ENCODE data around the gene HEYL. TPM values are rescaled to one million over a fixed set of nuclear protein-coding genes. Genes with fewer than 3 reads are reported as not detected.

Gene HEYL
- total and polyA plus RNA-seq, 5 donors, result 22.6 to 50.5 (median 32.3) TPM

DNA sequence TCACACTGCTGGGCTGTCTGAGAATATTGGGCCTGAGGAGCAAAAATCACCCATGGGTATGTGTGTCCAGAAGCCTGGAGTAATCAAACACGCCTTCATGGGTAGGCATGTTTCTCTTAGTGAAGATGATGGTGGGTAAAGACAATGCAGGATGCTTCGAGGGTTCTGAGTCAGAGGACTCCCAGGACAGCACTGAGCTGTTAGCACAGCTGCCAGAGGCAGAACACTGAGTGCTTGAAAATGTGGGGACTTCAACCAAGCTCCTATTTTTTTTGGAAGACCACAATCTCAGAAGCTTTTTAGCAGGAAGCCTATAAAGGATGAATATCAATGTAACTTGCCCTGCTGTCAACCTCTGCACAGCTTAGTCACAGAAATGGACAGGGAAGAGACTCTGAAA lies 40.4 kb upstream of the HEYL start:
- Histone ChIP-seq H3K9me3 (ENCODE audit: control insufficient read depth, low read length) (no peaks in the 10 kb centered on the region), H3K27ac (ENCODE audit: low read length) (no peak overlapping the region), H3K27me3 (ENCODE audit: control insufficient read depth, insufficient read depth) (no peaks in the 10 kb centered on the region), H3K4me3 (ENCODE audit: low read length) (no peak overlapping the region), H3K4me1 (ENCODE audit: control insufficient read depth, insufficient read depth, low read length) (peaks cover 2% of the 10 kb centered on the region)
- intact Hi-C loops (cut with DNase I), result no loop called here
- no peak for DNase-seq
- no peak for ATAC-seq
- WGBS, result 56% methylated on average over 2 of the region's 2 CpGs

DNA sequence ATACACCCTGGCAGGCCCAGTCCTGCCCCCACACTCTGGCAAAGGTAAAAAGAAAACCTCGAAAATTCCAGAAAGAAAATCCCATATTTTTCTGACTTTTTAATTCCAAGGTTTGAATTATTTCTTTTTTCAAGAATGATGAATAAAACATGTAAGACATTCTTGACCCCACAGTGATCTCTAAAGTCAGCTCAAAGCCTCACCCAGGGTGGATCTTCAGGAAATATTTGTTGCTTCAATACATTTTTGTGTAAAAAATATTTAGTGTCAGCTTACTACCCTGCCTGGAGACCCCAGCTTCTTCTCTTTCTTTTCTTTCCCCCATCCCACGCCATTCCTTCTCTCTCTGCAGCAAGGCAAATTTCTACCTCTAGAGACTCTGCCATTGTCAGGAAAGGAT lies 39.4 kb upstream of the HEYL start:
- intact Hi-C loops (cut with DNase I), result no loop called here
- no peak overlapping the region for H3K27ac ChIP-seq (ENCODE audit: low read length)
- peaks cover 2% of the 10 kb centered on the region for H3K4me1 ChIP-seq (ENCODE audit: control insufficient read depth, insufficient read depth, low read length)
- no peaks in the 10 kb centered on the region for H3K9me3 ChIP-seq (ENCODE audit: control insufficient read depth, low read length)
- H3K4me3 ChIP-seq (ENCODE audit: low read length), result no peak overlapping the region
- ATAC-seq (no peak), DNase-seq (no peak)
- no peaks in the 10 kb centered on the region for H3K27me3 ChIP-seq (ENCODE audit: control insufficient read depth, insufficient read depth)
- 81% methylated on average over 2 of the region's 2 CpGs for WGBS

DNA sequence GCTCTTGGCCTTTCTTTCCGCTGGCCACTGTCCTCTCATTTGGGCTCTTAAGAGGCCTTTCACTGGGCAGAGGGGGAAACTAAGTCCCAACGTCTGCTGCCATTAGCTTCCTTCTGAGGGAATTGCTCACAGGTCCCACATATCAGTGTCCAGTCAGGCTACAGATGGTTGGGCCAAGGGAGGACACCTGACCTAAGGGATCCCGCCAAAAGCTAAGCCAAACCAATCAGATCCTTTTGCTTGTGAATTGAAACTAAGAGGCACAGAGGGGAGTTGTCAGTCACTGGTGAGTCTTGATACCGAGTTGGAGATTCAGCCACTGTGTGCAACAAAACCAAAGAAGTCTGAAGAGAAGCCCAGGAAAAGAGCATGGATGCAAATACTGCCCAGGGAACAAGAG lies 38.2 kb upstream of the HEYL start:
- Histone ChIP-seq H3K4me1 (ENCODE audit: control insufficient read depth, insufficient read depth, low read length) (no peaks in the 10 kb centered on the region), H3K27me3 (ENCODE audit: control insufficient read depth, insufficient read depth) (no peaks in the 10 kb centered on the region), H3K9me3 (ENCODE audit: control insufficient read depth, low read length) (no peaks in the 10 kb centered on the region), H3K27ac (ENCODE audit: low read length) (no peak overlapping the region), H3K4me3 (ENCODE audit: low read length) (no peak overlapping the region)
- ATAC-seq (no peak), DNase-seq (no peak)
- intact Hi-C loops (cut with DNase I), result no loop called here
- 82% methylated on average over 4 of the region's 4 CpGs for WGBS

DNA sequence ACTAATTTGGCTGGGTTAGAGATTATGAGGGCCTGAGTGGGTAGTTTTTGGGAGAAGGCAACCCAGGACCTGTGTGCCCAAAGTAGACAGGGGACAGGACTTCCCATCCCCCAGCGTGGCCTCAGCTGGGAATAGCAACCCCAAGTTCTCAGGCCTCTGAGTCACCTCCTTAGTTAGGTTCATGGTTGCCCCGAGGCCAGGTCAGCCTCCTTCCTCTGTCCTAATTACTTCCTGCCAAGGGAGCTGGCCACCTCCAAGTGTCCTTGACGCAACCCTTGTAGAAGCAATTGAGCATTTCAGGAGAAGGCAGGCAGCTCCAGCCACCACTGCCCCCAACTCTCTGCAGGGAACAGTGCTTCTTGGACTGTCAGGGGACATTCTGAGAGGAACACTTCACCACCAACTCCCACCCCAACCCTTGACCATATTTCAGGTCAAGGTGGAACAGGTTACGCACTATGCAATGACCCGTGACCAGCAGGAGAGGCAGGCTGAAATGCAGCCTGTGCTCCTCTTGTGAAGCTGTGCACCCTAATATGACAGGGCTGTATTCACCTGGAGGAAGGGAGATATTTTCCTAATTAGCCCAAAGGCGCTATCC lies 37.6 kb upstream of the HEYL start:
- WGBS, result 80% methylated on average over 6 of the region's 6 CpGs
- H3K4me3 ChIP-seq (ENCODE audit: low read length), result no peak overlapping the region
- H3K27ac ChIP-seq (ENCODE audit: low read length), result no peak overlapping the region
- ATAC-seq, result no peak
- H3K27me3 ChIP-seq (ENCODE audit: control insufficient read depth, insufficient read depth), result no peaks in the 10 kb centered on the region
- no peak for DNase-seq
- no peaks in the 10 kb centered on the region for H3K4me1 ChIP-seq (ENCODE audit: control insufficient read depth, insufficient read depth, low read length)
- no peaks in the 10 kb centered on the region for H3K9me3 ChIP-seq (ENCODE audit: control insufficient read depth, low read length)
- intact Hi-C loops (cut with DNase I), result no loop called here

DNA sequence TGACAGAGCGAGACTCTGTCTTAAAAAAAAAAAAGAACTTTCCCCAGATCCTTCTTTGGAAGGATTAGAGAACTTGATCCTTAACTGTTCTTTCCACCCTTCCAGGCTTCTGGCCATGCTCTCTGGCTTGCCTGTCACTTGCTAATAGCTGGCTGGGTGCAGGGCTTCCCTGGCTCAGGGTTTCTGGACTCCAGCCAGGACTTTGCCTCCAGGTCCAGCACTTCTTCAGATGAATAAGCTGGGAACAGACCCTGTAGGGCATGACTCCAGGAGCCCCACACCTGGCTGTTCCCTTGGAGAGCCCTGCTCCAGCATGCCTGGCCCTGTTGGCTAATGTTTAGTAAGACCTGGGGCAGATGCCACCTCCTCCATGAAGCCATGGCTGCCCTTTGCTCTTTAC lies 35.8 kb upstream of the HEYL start:
- 85% methylated on average over 1 of the region's 1 CpG for WGBS
- intact Hi-C loops (cut with DNase I), result no loop called here
- no peaks in the 10 kb centered on the region for H3K27me3 ChIP-seq (ENCODE audit: control insufficient read depth, insufficient read depth)
- H3K4me3 ChIP-seq (ENCODE audit: low read length), result no peak overlapping the region
- no peaks in the 10 kb centered on the region for H3K9me3 ChIP-seq (ENCODE audit: control insufficient read depth, low read length)
- no peak for DNase-seq
- ATAC-seq, result no peak
- H3K27ac ChIP-seq (ENCODE audit: low read length), result no peak overlapping the region
- no peaks in the 10 kb centered on the region for H3K4me1 ChIP-seq (ENCODE audit: control insufficient read depth, insufficient read depth, low read length)

DNA sequence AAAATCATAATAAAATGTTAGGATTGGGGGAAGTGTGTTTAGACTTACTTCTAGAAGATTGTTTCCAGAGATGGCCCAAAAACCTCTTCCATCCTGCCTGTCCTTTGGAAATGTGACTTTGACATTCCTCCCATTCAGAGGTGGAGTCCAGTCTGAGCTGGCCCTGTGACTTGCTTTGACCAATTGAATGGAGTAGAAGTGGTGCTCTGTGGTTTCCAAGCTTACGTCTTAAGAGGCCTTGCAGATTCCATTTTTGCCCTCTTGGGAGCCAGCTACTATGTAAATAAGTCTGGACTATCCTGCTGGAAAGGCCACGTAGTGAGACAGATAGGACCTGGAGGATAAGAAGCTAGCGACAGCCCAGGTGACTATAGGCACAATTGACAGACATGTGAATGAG lies 33.8 kb upstream of the HEYL start:
- Histone ChIP-seq H3K4me3 (ENCODE audit: low read length) (no peak overlapping the region), H3K27ac (ENCODE audit: low read length) (no peak overlapping the region), H3K4me1 (ENCODE audit: control insufficient read depth, insufficient read depth, low read length) (peaks cover 2% of the 10 kb centered on the region), H3K9me3 (ENCODE audit: control insufficient read depth, low read length) (no peaks in the 10 kb centered on the region), H3K27me3 (ENCODE audit: control insufficient read depth, insufficient read depth) (no peaks in the 10 kb centered on the region)
- DNase-seq (no peak), ATAC-seq (no peak)
- WGBS, result 87% methylated on average over 3 of the region's 3 CpGs
- intact Hi-C loops (cut with DNase I), result no loop called here

DNA sequence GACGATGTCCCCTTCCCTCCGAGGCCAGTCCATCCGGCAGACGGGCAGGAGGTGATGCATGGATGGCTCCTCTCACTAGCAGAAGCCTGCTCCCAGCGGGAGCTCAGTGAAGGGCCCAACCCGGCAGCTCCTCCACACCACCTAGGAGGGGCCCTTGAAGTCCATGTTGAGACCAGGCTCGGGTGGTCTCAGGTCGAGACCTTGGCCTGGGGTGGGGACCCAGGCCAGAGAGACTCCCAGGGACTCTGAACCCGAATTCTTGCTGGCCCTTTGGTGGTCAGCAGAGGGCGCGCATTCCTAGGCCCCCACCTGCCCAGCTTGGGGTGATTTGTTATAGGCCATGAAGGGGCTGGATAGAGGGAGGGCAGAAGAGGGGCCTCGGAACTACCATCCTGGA lies 33.1 kb upstream of the HEYL start:
- 25% methylated on average over 12 of the region's 12 CpGs for WGBS
- H3K9me3 ChIP-seq (ENCODE audit: control insufficient read depth, low read length), result no peaks in the 10 kb centered on the region
- peak in 2 of 3 donors; percentile 52 to 71 for DNase-seq
- intact Hi-C loops (cut with DNase I), result no loop called here
- ATAC-seq, result peak; percentile 20 to 37
- peaks cover 2% of the 10 kb centered on the region for H3K4me1 ChIP-seq (ENCODE audit: control insufficient read depth, insufficient read depth, low read length)
- peak overlapping the region; percentile 66 for H3K4me3 ChIP-seq (ENCODE audit: low read length)
- peak overlapping the region; percentile 24 for H3K27ac ChIP-seq (ENCODE audit: low read length)
- H3K27me3 ChIP-seq (ENCODE audit: control insufficient read depth, insufficient read depth), result no peaks in the 10 kb centered on the region

DNA sequence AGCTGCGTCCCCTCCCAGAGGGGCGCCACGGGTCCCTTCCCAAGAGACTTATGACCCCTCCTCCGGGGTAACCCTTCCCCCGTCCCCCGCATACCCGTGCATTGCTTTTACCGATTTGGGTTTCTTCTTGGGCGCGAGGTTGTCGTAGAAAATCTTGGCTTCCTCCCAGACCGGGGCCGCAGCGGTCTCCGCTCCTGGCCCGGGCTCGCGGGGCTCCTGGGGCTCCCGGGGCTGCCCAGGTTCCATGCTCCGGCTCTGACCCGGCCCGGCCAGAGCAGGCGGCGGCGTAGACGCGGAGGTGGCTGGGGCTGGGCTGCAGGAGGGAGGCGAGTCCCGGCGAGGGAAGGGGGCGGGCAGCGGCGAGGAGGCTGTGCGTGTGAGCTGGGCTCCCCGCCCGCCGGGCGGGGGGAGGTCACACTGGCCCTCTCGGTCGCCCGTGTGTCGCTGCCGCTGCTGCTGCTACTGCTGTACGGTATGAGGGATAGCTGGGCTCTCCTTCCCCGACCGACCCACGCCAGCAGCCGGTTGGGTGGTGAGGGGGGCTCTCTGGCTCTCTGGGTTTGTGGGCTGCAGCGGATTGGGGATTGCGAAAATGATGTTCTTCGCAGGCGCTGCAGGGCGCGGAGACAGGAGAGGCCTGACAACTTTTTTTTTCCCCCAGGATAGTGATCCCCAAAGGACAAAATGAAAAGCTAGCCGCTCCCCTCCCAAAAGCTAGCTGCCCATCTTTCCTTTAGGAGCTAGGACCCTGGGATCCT lies 32.5 kb upstream of the HEYL start, which contains the start of gene NT5C1A:
Gene NT5C1A, minus strand, starts transcription at position 315 of the 758 bp plus-strand sequence. Its CDS starts 69 bp downstream, at position 246.
- Histone ChIP-seq H3K4me3 (ENCODE audit: low read length) (peak within 1 kb of the TSS; percentile 66), H3K9me3 (ENCODE audit: control insufficient read depth, low read length) (no peaks in the 10 kb centered on the region), H3K4me1 (ENCODE audit: control insufficient read depth, insufficient read depth, low read length) (peaks cover 2% of the 10 kb centered on the region), H3K27ac (ENCODE audit: low read length) (peak within 1 kb of the TSS; percentile 75), H3K27me3 (ENCODE audit: control insufficient read depth, insufficient read depth) (no peaks in the 10 kb centered on the region)
- DNase-seq (peak; percentile 42 to 89 (median 85)), ATAC-seq (peak; percentile 75 to 87)
- WGBS, result 2% methylated on average over 55 of the region's 55 CpGs
- intact Hi-C loops (cut with DNase I), result no loop called here

DNA sequence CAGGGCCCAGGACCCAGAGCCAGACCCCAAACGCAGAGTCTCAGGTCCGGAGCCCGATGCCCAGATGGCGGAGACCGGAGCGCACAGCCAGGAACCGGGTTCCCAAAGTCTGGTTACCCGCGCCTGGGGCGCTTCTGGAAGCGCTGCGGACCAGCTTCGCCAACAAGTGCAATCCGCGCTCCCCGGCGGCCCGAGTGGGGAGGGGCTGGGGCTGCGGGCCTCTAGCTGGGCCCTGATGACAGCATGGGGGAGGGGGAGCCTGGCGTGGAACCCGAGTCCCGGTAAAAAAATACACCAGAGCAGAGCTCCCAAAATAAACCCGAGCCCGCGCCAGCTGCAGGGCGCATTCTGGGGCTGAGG lies 32.0 kb upstream of the HEYL start:
- Histone ChIP-seq H3K27ac (ENCODE audit: low read length) (peak overlapping the region; percentile 75), H3K4me3 (ENCODE audit: low read length) (peak overlapping the region; percentile 66), H3K4me1 (ENCODE audit: control insufficient read depth, insufficient read depth, low read length) (peaks cover 2% of the 10 kb centered on the region), H3K27me3 (ENCODE audit: control insufficient read depth, insufficient read depth) (no peaks in the 10 kb centered on the region), H3K9me3 (ENCODE audit: control insufficient read depth, low read length) (no peaks in the 10 kb centered on the region)
- ATAC-seq, result peak; percentile 63 to 85
- intact Hi-C loops (cut with DNase I), result no loop called here
- peak; percentile 64 to 94 (median 91) for DNase-seq
- 2% methylated on average over 26 of the region's 26 CpGs for WGBS

DNA sequence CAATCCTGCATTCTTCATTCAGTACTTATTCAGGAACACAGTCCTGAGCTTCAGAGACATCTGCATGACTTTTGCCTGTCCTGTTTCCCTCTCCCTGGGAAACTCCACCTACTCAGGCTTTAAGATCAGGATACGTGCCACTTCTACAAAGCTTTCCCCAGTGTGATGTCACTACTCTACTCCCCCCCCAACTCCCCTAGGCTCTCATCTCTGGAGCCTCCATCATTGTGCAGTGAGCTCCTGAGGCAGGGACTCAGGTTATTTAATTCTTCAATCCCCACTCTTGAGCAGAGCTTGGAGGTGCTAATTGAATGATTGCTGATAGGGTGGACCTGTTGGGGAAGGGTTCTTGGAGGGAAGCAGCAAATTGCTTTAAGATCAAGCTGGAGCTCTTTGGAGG lies 31.2 kb upstream of the HEYL start:
- H3K4me1 ChIP-seq (ENCODE audit: control insufficient read depth, insufficient read depth, low read length), result peaks cover 2% of the 10 kb centered on the region
- ATAC-seq, result no peak
- no peaks in the 10 kb centered on the region for H3K27me3 ChIP-seq (ENCODE audit: control insufficient read depth, insufficient read depth)
- no peak overlapping the region for H3K4me3 ChIP-seq (ENCODE audit: low read length)
- H3K27ac ChIP-seq (ENCODE audit: low read length), result no peak overlapping the region
- no peaks in the 10 kb centered on the region for H3K9me3 ChIP-seq (ENCODE audit: control insufficient read depth, low read length)
- intact Hi-C loops (cut with DNase I), result no loop called here
- 22% methylated on average over 1 of the region's 1 CpG for WGBS
- no peak for DNase-seq

DNA sequence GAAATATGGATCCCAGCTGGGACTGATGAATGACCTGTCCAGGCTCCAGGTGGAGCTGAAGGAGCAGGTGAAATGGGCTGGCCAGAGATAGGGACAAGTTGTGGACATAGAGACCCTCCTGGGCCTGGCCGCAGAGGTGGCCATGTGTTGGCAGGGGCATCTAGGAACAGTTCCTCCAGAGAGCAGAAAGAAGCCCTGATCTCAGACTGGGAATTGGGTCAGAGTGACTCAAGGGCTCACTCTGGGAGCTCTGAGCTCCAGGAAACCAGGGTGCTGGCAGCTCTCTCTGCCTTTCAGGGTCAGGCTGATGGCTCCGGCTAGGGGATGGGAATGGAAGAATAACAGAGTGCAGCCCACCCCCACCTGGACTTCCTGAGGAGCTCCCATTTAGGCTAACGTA lies 29.5 kb upstream of the HEYL start:
- 73% methylated on average over 3 of the region's 3 CpGs for WGBS
- Histone ChIP-seq H3K27me3 (ENCODE audit: control insufficient read depth, insufficient read depth) (no peaks in the 10 kb centered on the region), H3K9me3 (ENCODE audit: control insufficient read depth, low read length) (no peaks in the 10 kb centered on the region), H3K4me1 (ENCODE audit: control insufficient read depth, insufficient read depth, low read length) (peaks cover 2% of the 10 kb centered on the region), H3K4me3 (ENCODE audit: low read length) (no peak overlapping the region), H3K27ac (ENCODE audit: low read length) (no peak overlapping the region)
- intact Hi-C loops (cut with DNase I), result loop anchor here in 1 of 4 donors (10.0 kb wide), 1 partner anchor 46 kb away; no protein-coding TSS in a partner anchor
- ATAC-seq (no peak), DNase-seq (peak in 1 of 3 donors; percentile 20)
